Activated T-cell treated with anti-CD3 and anti-CD28 coated beads, Interleukin-2, amount 50 U/mL, for 24 hours (primary cell): ENCODE measurements around the gene TJP3.

Experiments used
- DNase-seq: peaks from one replicate; pipeline ENCODE4 v3.0.0-alpha.2; 2020
- H3K27ac Mint-ChIP-seq: 2 replicates; pipeline ENCODE4 v1.8.0; 2020; ENCODE audit warnings: mild to moderate bottlenecking, mixed read lengths
- H3K27me3 Mint-ChIP-seq: 2 replicates; pipeline ENCODE4 v1.8.0; 2020; ENCODE audit warnings: mixed read lengths
- H3K36me3 Mint-ChIP-seq: 2 replicates; pipeline ENCODE4 v1.8.0; 2020; ENCODE audit warnings: low read depth, mixed read lengths
- H3K4me1 Mint-ChIP-seq: 2 replicates; pipeline ENCODE4 v1.8.0; 2020; ENCODE audit warnings: low read depth, mixed read lengths
- H3K4me3 Mint-ChIP-seq: 2 replicates; pipeline ENCODE4 v1.8.0; 2020; ENCODE audit warnings: mild to moderate bottlenecking, moderate library complexity, mixed read lengths
- H3K9me3 Mint-ChIP-seq: 2 replicates; pipeline ENCODE4 v1.8.0; 2020; ENCODE audit warnings: mixed read lengths

Gene TJP3

DNA sequence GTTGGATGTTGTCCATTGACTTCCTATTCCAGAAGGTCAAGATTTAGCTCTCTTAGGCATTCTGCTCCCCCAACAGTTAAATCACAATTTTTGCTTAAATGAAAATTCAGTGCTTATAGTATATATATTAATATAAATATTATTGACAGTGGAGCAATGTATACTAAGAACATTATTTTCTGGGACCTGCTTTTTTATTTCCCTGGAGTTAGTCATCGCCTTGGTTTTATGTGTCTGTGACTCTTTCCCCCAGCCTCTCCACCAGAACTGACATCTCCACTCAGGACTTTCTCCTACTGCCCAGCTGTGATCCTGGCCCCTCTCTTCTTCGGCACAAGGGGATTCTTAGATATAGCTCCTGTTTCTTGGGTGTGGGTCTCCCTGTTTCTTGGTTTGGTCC lies 88.2 kb downstream of the TJP3 start:
- DNase-seq: no peak
- Mint-ChIP-seq H3K9me3 (peaks cover 6% of the 10 kb centered on the region), H3K36me3 (no peaks in the 10 kb centered on the region), H3K4me3 (no peak overlapping the region), H3K27me3 (no peaks in the 10 kb centered on the region), H3K27ac (no peak overlapping the region), H3K4me1 (peaks cover 16% of the 10 kb centered on the region)

DNA sequence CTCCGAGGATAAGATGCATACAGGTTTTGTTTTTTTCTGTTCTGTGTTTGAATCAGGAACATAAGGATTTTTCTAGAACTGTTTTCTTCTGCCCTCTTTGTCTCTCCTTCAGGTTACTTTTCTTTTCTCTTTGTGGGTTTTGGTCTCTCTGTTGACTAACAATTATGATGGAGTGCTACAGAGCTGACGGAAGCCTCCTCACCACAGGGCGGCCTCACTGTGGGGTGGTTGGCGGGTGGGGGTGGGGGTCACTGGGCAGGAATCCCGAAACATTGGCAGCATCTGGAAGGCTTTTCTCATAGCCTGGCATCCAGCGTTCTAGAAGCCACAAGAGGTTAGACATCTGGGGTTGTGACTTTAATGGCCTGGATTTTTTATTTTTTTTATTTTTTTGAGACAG lies 90.0 kb downstream of the TJP3 start:
- DNase-seq: no peak
- H3K4me3 Mint-ChIP-seq: no peak overlapping the region
- H3K4me1 Mint-ChIP-seq: peaks cover 21% of the 10 kb centered on the region
- peaks cover 6% of the 10 kb centered on the region for H3K9me3 Mint-ChIP-seq
- peak overlapping the region; percentile 66 for H3K27ac Mint-ChIP-seq
- H3K36me3 Mint-ChIP-seq: no peaks in the 10 kb centered on the region
- H3K27me3 Mint-ChIP-seq: no peaks in the 10 kb centered on the region
